HG02870 (cell line): Measurements from ENCODE around the gene ELF1.
A peak's percentile ranks its signal among the peaks of the same experiment; 100 is the strongest.
"Not testable (repeated sequence)": the region's sequence is repeated elsewhere in the genome, so short reads cannot be mapped to it uniquely, and the experiment has no call there.

Experiments used
- ATAC-seq: cut with Tn5 transposase; IDR thresholded peaks from one replicate; pipeline ENCODE4 v1.9.1; 2021; ENCODE audit warnings: mild to moderate bottlenecking, moderate library complexity; ENCODE audit not compliant: unreplicated experiment

Gene ELF1

DNA sequence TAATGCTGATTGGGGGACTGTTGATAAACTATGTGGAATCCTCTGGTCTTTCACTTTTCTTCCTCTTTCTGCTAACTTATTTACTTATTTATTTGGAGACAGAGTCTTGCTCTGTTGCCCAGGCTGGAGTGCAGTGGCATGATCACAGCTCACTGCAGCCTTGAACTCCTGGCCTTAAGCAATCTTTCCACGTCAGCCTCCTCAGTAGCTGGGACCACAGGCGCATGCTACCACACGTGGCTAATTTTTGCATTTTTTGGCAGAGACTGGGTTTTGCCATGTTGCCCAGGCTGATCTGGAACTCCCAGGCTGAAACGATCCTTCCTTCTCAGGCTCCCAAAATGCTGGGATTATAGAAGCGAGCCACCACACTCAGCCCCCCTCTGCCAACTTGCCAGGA is 77.5 kb downstream of the ELF1 start:
- no peak for ATAC-seq

GRCh38 chr13:40940841-40941240 is 78.3 kb downstream of the ELF1 start:
- no peak for ATAC-seq

DNA sequence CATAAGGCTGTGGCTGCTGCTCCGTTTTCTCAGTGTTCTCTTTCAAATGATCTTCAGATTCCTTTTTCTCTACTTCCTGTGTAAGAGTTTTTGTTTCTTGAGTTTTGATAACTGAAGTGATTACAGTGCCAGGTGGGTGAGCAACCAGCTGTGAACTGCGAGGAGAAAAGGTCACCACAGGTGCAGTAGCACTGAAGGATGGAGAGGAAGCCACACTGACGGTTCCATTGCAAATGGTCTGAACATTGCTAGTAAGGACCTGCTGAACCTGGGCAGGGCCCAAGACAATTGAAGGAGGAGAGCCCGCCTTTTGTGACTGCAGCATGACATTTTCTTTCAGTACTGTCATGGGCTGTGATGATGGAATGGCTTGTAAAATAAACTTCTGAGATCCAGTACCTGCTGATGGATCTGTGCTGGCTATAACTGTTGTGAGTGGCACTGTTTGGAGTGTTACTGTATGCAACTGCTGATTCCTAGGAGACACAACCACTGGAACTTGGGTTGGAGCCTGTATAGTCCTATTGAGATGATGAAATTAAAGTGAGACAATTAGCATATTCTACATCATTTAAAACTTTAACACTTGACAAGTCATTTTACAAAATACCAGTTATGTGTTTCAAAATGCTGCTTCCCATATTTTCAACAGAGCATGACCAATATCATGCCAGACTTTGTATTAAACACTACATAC is 85.5 kb downstream of the ELF1 start:
- ATAC-seq = peak; percentile 80

GRCh38 chr13:40932252-40932651 is 86.9 kb downstream of the ELF1 start:
- ATAC-seq = no peak

GRCh38 chr13:40931719-40932118 is 87.4 kb downstream of the ELF1 start:
- ATAC-seq = no peak

GRCh38 chr13:40929883-40930282 is 89.2 kb downstream of the ELF1 start:
- ATAC-seq = not testable (repeated sequence)

GRCh38 chr13:40928980-40929379 is 90.1 kb downstream of the ELF1 start:
- no peak for ATAC-seq

DNA sequence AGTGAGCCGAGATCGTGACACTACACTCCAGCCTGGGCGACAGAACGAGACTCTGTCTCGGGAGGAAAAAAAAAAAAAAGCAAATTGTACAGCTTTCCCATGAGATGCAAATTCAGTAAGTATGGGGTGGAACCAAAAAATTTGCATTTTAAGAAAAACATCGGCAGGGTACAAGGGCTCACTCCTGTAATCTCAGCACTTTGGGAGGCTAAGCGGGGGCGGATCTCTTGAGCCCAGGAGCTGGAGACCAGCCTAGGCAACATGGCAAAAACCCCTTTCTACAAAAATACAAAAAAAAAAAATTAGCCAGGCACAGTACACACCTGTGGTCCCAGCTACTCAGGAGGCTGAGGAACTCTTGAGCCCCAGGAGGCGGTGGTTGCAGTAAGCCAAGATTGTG is 91.2 kb downstream of the ELF1 start:
- no peak for ATAC-seq

- ATAC-seq = no peak
Observed at GRCh38 chr13:40923867-40924266, 95.2 kb downstream of the ELF1 start.

DNA sequence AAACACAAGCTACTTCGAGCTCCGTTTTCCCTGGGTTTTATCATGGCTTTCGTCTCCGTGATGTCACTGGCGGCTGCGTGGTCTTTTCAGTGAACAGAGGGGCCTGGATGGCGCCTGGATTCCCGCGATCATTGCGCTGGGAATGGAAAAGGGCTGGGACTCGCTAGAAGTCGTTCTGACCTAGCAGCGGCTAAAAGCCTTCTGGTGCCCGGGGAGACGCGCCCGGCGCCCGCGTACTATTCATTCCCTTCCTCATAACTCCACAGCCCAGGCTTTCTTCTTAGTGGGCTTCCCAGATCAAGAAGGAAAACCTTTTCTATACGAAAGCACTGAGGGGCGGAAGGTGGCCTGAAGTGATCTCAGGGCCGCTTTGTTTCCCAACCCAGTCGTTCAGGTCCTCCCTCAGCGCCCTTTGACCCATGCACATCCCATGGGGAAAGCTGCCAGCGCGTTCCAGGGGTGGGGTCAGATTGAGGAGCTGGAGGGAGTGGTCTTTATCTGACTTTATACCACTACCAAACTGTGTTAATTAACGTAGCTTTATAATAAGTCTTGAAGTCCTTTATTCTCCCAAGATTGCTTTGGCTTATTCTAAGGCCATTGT is 96.6 kb downstream of the ELF1 start:
- no peak for ATAC-seq

- ATAC-seq = no peak
Observed at GRCh38 chr13:40920826-40921225, 98.3 kb downstream of the ELF1 start.

DNA sequence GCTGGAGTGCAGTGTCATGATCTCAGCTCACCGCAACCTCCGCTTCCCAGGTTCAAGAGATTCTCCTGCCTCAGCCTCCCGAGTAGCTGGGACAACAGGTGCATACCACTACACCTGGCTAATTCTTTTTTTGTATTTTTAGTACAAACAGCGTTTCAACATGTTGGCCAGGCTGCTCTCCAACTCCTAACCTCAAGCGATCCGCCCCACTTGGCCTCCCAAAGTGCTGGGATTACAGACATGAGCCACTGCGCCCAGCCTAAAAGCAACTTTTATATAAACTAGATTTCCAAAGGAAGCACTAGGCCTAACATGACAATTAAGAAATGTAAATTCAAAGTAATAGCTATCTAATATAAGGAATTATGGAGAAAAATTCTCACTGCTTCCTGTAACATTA is 99.2 kb downstream of the ELF1 start:
- not testable (repeated sequence) for ATAC-seq

GRCh38 chr13:40916207-40916998 is 102.7 kb downstream of the ELF1 start:
- ATAC-seq = no peak

DNA sequence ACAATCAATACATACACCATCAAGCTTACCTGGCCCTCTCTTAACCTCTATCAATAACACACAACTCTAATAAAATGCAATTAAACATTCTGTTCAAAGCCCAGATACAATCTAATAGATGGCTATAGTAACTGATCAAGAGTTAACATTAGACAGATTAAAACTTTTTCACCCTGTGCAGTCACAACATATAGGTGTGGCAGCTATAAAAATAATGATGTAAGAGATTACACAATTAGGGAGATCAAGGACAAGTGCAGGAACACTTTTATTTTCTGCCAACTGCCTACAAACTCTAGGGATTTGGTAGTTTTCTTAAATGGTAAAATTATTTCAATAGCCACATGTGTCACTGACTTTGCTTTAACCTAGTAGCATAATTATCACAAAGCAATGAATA is 104.3 kb downstream of the ELF1 start:
- not testable (repeated sequence) for ATAC-seq

DNA sequence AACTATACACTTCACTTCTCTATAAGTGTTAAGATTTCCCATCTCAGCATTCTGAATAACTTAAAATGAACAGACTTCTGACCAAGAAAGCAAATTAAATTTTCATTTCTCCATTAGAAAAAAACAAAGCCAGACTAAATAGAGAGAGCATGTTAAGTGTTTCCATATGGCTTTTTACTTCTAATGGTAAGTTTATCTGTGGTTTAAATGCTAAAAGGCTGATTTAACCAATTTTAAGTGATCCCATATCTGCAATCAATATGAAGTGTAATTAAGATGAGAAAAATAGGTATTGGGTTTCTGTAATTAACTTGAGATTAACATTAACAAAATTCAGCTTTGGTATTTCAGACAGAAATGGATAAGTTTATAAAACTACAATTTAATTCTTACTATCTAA is 107.8 kb downstream of the ELF1 start:
- no peak for ATAC-seq

DNA sequence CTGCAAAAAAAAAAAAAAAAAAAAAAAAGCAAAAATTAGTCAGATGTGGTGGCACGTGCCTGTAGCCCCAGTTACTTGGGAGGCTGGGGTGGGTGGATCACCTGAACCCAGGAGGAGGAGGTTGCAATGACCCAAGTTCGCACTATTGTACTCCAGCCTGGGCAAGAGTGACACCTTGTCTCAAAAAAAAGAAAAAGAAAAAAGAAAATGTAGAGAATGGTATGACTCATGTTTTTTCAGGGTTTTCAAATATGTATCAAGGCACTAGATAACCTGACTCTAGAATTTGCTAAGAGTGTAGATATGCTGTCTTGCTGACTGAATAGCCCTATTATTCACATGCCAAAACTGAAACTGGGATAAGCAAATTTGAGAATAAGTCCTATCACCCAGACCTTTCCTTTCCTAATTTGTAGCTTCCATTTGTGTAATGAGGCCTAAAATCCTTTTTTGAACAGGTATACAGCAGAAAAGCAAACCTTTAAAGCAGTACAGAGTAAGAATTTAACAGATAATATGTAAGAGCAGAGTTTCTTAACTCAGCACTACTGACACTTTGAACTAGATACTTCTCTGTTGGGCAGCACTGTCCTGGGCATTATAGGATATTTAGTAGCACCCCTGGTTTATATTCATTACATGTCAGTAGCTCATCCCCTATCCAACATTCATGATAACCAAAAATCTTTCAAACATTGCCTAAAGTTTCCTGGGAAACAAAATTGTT is 108.6 kb downstream of the ELF1 start:
- ATAC-seq = peak; percentile 89

- ATAC-seq = not testable (repeated sequence)
Observed at GRCh38 chr13:40909541-40910200, 109.4 kb downstream of the ELF1 start.

- no peak for ATAC-seq
Observed at GRCh38 chr13:40908546-40908945, 110.6 kb downstream of the ELF1 start.

GRCh38 chr13:40901032-40901431 is 118.1 kb downstream of the ELF1 start:
- ATAC-seq = not testable (repeated sequence)

DNA sequence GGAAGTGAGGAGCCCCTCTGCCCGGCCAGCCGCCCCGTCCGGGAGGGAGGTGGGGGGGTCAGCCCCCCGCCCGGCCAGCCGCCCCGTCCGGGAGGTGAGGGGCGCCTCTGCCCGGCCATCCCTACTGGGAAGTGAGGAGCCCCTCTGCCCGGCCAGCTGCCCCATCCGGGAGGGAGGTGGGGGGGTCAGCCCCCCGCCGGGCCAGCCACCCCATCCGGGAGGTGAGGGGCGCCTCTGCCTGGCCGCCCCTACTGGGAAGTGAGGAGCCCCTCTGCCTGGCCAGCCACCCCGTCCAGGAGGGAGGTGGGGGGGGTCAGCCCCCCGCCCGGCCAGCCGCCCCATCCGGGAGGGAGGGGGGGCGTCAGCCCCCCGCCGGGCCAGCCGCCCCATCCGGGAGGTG is 118.5 kb downstream of the ELF1 start:
- not testable (repeated sequence) for ATAC-seq

DNA sequence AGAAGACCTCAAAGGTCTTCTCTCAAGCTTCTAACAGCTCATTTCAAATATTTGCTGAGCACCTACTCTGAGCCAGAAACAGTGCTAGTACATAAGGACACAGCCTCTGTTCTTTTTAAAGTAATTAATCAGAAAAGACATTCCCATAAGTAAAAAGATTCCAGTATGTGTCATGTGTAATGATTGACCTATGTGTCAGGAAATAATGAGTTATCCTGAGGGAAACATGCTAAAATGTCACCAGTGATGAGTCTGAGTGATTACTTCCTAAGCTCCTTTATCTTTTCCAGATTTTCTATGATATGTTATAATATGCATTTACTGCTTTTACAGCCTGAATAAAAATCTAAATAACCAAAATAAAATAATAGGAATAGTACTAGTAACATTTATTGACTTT is 122.1 kb downstream of the ELF1 start:
- ATAC-seq = no peak
